GM18507 (cell line): ENCODE results near the gene UBQLNL.
A peak's percentile ranks its signal among the peaks of the same experiment; 100 is the strongest.

ENCODE experiments used
- DNase-seq: peaks from one replicate; pipeline ENCODE4 v3.0.0; 2011; ENCODE audit warnings: low read depth; ENCODE audit not compliant: insufficient read length; ENCODE audit errors: extremely low spot score
- FAIRE-seq: peaks from 2 replicates; lab custom pipeline; 2011; peaks lifted over from hg19 to GRCh38; lab: Jason Lieb, UNC

The UBQLNL gene

GRCh38 chr11:5509803-5510202 is 6.7 kb downstream of the UBQLNL start, which contains the start of gene UBQLN3:
UBQLN3 (minus strand) TSS chr11:5509957; CDS start chr11:5509558, 399 bp downstream.
- DNase-seq (no peak), FAIRE-seq (no peak)

- FAIRE-seq (no peak), DNase-seq (no peak)
These were observed 7.9 kb downstream of the UBQLNL start for GRCh38 chr11:5508605-5509004.

- FAIRE-seq, result no peak
- no peak for DNase-seq
These were observed 8.6 kb downstream of the UBQLNL start for GRCh38 chr11:5507933-5508305.

- no peak for FAIRE-seq
- no peak for DNase-seq
These were observed 9.1 kb downstream of the UBQLNL start for GRCh38 chr11:5507177-5507932.

GRCh38 chr11:5505363-5506048 is 11.0 kb downstream of the UBQLNL start:
- no peak for FAIRE-seq

GRCh38 chr11:5504403-5504921 is 12.0 kb downstream of the UBQLNL start:
- no peak for DNase-seq
- FAIRE-seq, result no peak

More at GRCh38 chr11:5505363-5506048, 11.0 kb downstream of the UBQLNL start:
- no peak for DNase-seq

- DNase-seq (no peak), FAIRE-seq (no peak)
These were observed 16.1 kb downstream of the UBQLNL start for GRCh38 chr11:5500393-5500801.

GRCh38 chr11:5499671-5500070 is 16.8 kb downstream of the UBQLNL start:
- no peak for DNase-seq
- FAIRE-seq, result no peak

- FAIRE-seq (no peak), DNase-seq (no peak)
These were observed 26.7 kb downstream of the UBQLNL start for GRCh38 chr11:5489576-5490357.

- FAIRE-seq (no peak), DNase-seq (no peak)
These were observed 27.6 kb downstream of the UBQLNL start for GRCh38 chr11:5488798-5489399.

GRCh38 chr11:5488385-5488784 is 28.1 kb downstream of the UBQLNL start, which contains the start of gene OR52D1:
OR52D1 (plus strand) TSS chr11:5488685; CDS start chr11:5488707, 22 bp downstream.
- FAIRE-seq, result no peak
- DNase-seq, result no peak

- no peak for FAIRE-seq
- no peak for DNase-seq
These were observed 30.1 kb downstream of the UBQLNL start for GRCh38 chr11:5486421-5486820.

GRCh38 chr11:5486003-5486402 is 30.5 kb downstream of the UBQLNL start:
- no peak for DNase-seq

GRCh38 chr11:5476186-5476819 is 40.2 kb downstream of the UBQLNL start:
- DNase-seq (peak; percentile 8), FAIRE-seq (peak; percentile 80)

More at GRCh38 chr11:5486003-5486402, 30.5 kb downstream of the UBQLNL start:
- no peak for FAIRE-seq

GRCh38 chr11:5473921-5474320 is 42.6 kb downstream of the UBQLNL start:
- no peak for DNase-seq
- no peak for FAIRE-seq

- FAIRE-seq (no peak), DNase-seq (no peak)
These were observed 49.0 kb downstream of the UBQLNL start for GRCh38 chr11:5467527-5467926.
